Endothelial cell of umbilical vein (primary cell): ENCODE results near the gene LINC01488. TPM values are rescaled to one million over a fixed set of nuclear protein-coding genes. Genes with fewer than 3 reads are reported as not detected.

Source experiments
- BruUV-seq: library from RNA; stranded (reverse); fragments of 400-500 nt; replicated peaks from 2 replicates; lab custom pipeline; 2021; lab: Mats Ljungman, UMichigan
- CTCF ChIA-PET: fragments of 300-600, 350-600 bp; sonication (Branson Sonifier 250); formaldehyde crosslinking; loops from one replicate; lab custom pipeline; 2021; ENCODE audit warnings: antibody characterized with exemption, inconsistent platforms; lab: Charles Lee
- POLR2A ChIA-PET: fragments of 300-600, 350-600 bp; sonication (Branson Sonifier 250); formaldehyde crosslinking; loops from one replicate; lab custom pipeline; 2021; ENCODE audit warnings: antibody characterized with exemption, inconsistent platforms; lab: Charles Lee
- DNase-seq: peaks from one replicate; pipeline ENCODE4 v3.0.0-alpha.2; 2011; ENCODE audit warnings: low read depth, low spot score
- FAIRE-seq: peaks from 2 replicates; lab custom pipeline; 2011; peaks lifted over from hg19 to GRCh38; lab: Jason Lieb, UNC
- H2AFZ ChIP-seq: 2 replicates; pipeline ENCODE4 v1.6.0; 2012; ENCODE audit warnings: low read depth, low read length, control low read depth, inconsistent platforms
- H3K27ac ChIP-seq: 2 replicates; pipeline ENCODE4 v1.5.1; 2011; ENCODE audit warnings: low read depth, mild to moderate bottlenecking, control low read depth, low read length, moderate library complexity; ENCODE audit not compliant: insufficient read depth
- H3K27me3 ChIP-seq, 2 experiments: 2 replicates each; pipeline versions ENCODE4 v1.6.0 to v1.6.1; 2011; ENCODE audit warnings: low read length in 2 of 2, mixed read lengths in 1 of 2; ENCODE audit not compliant: control insufficient read depth in 2 of 2, insufficient read depth in 2 of 2
- H3K36me3 ChIP-seq, 2 experiments: 2 replicates in 1 of 2; 3 replicates in 1 of 2; pipeline ENCODE4 v1.5.1; 2011; ENCODE audit warnings: low read length in 2 of 2, mild to moderate bottlenecking in 1 of 2, moderate library complexity in 1 of 2; ENCODE audit not compliant: control insufficient read depth in 2 of 2, insufficient read depth in 2 of 2; ENCODE audit errors: extremely low read depth in 1 of 2
- H3K4me1 ChIP-seq: 3 replicates; pipeline ENCODE4 v1.5.1; 2011; ENCODE audit warnings: mild to moderate bottlenecking, low read length; ENCODE audit not compliant: control insufficient read depth, insufficient read depth; ENCODE audit errors: extremely low read depth
- H3K4me2 ChIP-seq: 2 replicates; pipeline ENCODE4 v1.6.1; 2011; ENCODE audit warnings: low read length, control low read depth, mixed read lengths; ENCODE audit not compliant: insufficient read depth
- H3K4me3 ChIP-seq, 3 experiments: fragments of 200-600 bp in 1 of 3; sonication (generic), shearing (Covaris generic) in 1 of 3; replicated peaks in 1 of 3; 2 replicates each; pipeline ENCODE4 v1.5.1; 2011 to 2016; ENCODE audit warnings: control low read depth in 3 of 3, low read length in 3 of 3, mild to moderate bottlenecking in 2 of 3, inconsistent platforms in 1 of 3, low read depth in 1 of 3, moderate library complexity in 1 of 3; ENCODE audit not compliant: insufficient read depth in 1 of 3
- H3K79me2 ChIP-seq: 2 replicates; pipeline ENCODE4 v1.6.0; 2012; ENCODE audit warnings: low read length, inconsistent platforms; ENCODE audit not compliant: control insufficient read depth, insufficient read depth
- H3K9ac ChIP-seq: replicated peaks from 2 replicates; pipeline ENCODE3; 2011; ENCODE audit warnings: low read length, control low read depth; ENCODE audit not compliant: insufficient read depth; ENCODE audit errors: extremely low read depth
- H3K9me1 ChIP-seq: replicated peaks from 3 replicates; pipeline ENCODE4 v1.6.0; 2011; ENCODE audit warnings: mild to moderate bottlenecking, low read length; ENCODE audit not compliant: control insufficient read depth, insufficient read depth; ENCODE audit errors: extremely low read depth
- H3K9me3 ChIP-seq: replicated peaks from 2 replicates; pipeline ENCODE4 v1.5.1; 2012; ENCODE audit warnings: low read length, inconsistent platforms; ENCODE audit not compliant: control insufficient read depth, insufficient read depth
- H4K20me1 ChIP-seq: replicated peaks from 2 replicates; pipeline ENCODE3; 2011; ENCODE audit warnings: mild to moderate bottlenecking, low read length; ENCODE audit not compliant: control insufficient read depth, insufficient read depth; ENCODE audit errors: extremely low read depth
- CTCF ChIP-seq, 2 donors: IDR thresholded peaks; 1 replicate in 1 of 2; 2 replicates in 1 of 2; pipeline ENCODE4 v1.5.1; 2011; ENCODE audit warnings: low read length in 2 of 2, mild to moderate bottlenecking in 2 of 2, moderate library complexity in 2 of 2, control low read depth in 1 of 2, inconsistent platforms in 1 of 2, low read depth in 1 of 2; ENCODE audit not compliant: insufficient read depth in 1 of 2; ENCODE audit errors: extremely low read depth in 1 of 2
- EZH2 ChIP-seq: IDR thresholded peaks from 2 replicates; pipeline ENCODE4 v1.6.1; 2012; ENCODE audit warnings: borderline replicate concordance, low read depth, mild to moderate bottlenecking, moderate library complexity, low read length, inconsistent platforms; ENCODE audit not compliant: severe bottlenecking
- FOS ChIP-seq: IDR thresholded peaks from 2 replicates; pipeline ENCODE4 v1.6.1; 2011; ENCODE audit warnings: mild to moderate bottlenecking, low read length, moderate library complexity, borderline replicate concordance; ENCODE audit not compliant: insufficient read depth
- GATA2 ChIP-seq: IDR thresholded peaks from 2 replicates; pipeline ENCODE4 v1.7.0; 2011; ENCODE audit warnings: low read depth, mild to moderate bottlenecking, moderate library complexity, mixed read lengths, low read length; ENCODE audit not compliant: insufficient read length, insufficient read depth
- JUN ChIP-seq: IDR thresholded peaks from 2 replicates; pipeline ENCODE4 v1.6.1; 2011; ENCODE audit warnings: borderline replicate concordance, low read depth; ENCODE audit not compliant: insufficient read length, insufficient read depth
- MAX ChIP-seq: IDR thresholded peaks from 2 replicates; pipeline ENCODE4 v1.6.1; 2011; ENCODE audit not compliant: insufficient read depth, insufficient read length
- MYC ChIP-seq: IDR thresholded peaks from one replicate; pipeline ENCODE4 v1.6.1; 2011; ENCODE audit warnings: mild to moderate bottlenecking, low read depth, low read length
- POLR2A ChIP-seq: IDR thresholded peaks from 2 replicates; pipeline ENCODE4 v1.6.1; 2012; ENCODE audit warnings: low read depth, mild to moderate bottlenecking, control low read depth, low read length
- POLR2AphosphoS5 ChIP-seq: IDR thresholded peaks from 2 replicates; pipeline ENCODE4 v1.6.1; 2012; ENCODE audit warnings: low read depth, mild to moderate bottlenecking, control low read depth, low read length, moderate library complexity; ENCODE audit not compliant: insufficient read depth
- dilution Hi-C: fragments of 300-500 bp; cut with MboI; formaldehyde crosslinking; loops from one replicate; pipeline ENCODE4 v1.15.0; 2019; ENCODE audit warnings: low sequenced_read_pairs; ENCODE audit not compliant: extremely low pct_ligation_motif_present
- intact Hi-C: fragments of 100-400 bp; cut with micrococcal nuclease; formaldehyde crosslinking; loops from one replicate; pipeline ENCODE4 v1.10.0; 2022
- polyA plus RNA-seq, 4 experiments: library from polyadenylated mRNA; depleted of rRNA in 3 of 4; stranded (reverse) in 3 of 4; unstranded in 1 of 4; fragments of >200 nt; gene quantifications; 2 replicates each; pipeline versions ENCODE4 v1.2.1 to v1.2.3, GENCODE V29; 2011 to 2012; ENCODE audit warnings: missing spikeins in 1 of 4
- total RNA-seq: library from RNA; stranded (reverse); gene quantifications from 2 replicates; pipeline ENCODE4 v1.2.3, GENCODE V29; 2021

Gene LINC01488
- total and polyA plus RNA-seq, 2 donors (not counting 3 experiments of a cell fraction or from before 2014, with no cell fraction given) = not detected

- CTCF ChIA-PET = no interaction called here
- dilution Hi-C loops = no loop called here
These were observed 42.3 kb upstream of the LINC01488 start for GRCh38 chr11:69439127-69439526.

More at GRCh38 chr11:69439127-69439526, 42.3 kb upstream of the LINC01488 start:
- Histone ChIP-seq H4K20me1 (no peaks in the 10 kb centered on the region), H3K27me3 (no peaks in the 10 kb centered on the region), H3K4me1 (peaks cover 17% of the 10 kb centered on the region), H3K79me2 (no peaks in the 10 kb centered on the region), H3K36me3 (no peaks in the 10 kb centered on the region), H2AFZ (no peak overlapping the region), H3K9me1 (no peaks in the 10 kb centered on the region), H3K4me2 (no peak overlapping the region), H3K9me3 (no peaks in the 10 kb centered on the region), H3K27ac (no peak overlapping the region), H3K4me3 (no peak overlapping the region), H3K9ac (no peak overlapping the region)
- intact Hi-C loops = no loop called here
- POLR2A ChIA-PET = no interaction called here
- no peak for DNase-seq
- no peak for FAIRE-seq
- no peak for TF ChIP-seq MYC
- no peak for TF ChIP-seq GATA2
- TF ChIP-seq FOS = no peak
- no peak for TF ChIP-seq JUN
- no peak for TF ChIP-seq EZH2
- no peak for TF ChIP-seq POLR2AphosphoS5
- TF ChIP-seq POLR2A = no peak
- TF ChIP-seq MAX = no peak
- TF ChIP-seq CTCF (IDR thresholded peaks at IDR 0.05; ENCODE audit: extremely low read depth in 1 of 2, insufficient read depth in 1 of 2, low read depth in 1 of 2, low read length in 2 of 2) = no peak
- no TSS peak for BruUV-seq
